ENCODE measurements around the gene LRRC28. TPM values are rescaled to one million over a fixed set of nuclear protein-coding genes. Genes with fewer than 3 reads are reported as not detected.

The LRRC28 gene
- polyA plus RNA-seq, 1 of the 3 experiments (the other 2 are of a cell fraction): 15.2 TPM

DNA sequence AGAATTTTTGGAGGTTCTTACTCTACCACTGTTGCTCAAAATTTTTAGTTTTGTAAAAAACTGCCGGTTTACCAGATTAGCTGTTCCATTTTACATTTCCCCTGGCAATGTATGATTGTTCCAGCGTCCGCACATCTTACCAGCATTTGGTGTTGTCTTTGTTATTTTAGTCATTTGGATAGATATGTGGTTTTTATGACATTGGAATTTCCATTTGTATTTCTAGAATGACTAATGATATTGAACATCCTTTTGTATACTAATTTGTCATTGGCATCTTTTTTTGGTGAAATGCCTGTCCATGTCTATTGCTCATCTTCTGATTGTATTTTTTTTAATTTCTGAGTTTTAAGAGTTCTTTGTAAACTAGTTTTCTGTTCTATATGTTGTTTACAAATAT lies 28.5 kb downstream of the LRRC28 start:
- Histone ChIP-seq H3F3A (replicated peaks; ENCODE audit: insufficient read depth) (no peaks in the 10 kb centered on the region), H3K9me2 (no peaks in the 10 kb centered on the region), H3K9ac (no peak overlapping the region), H3K4me2 (no peak overlapping the region), H3K27me3 (ENCODE audit: insufficient read depth) (no peaks in the 10 kb centered on the region), H2AFZ (ENCODE audit: low read depth) (no peak overlapping the region), H3K27ac (ENCODE audit: low read depth in 2 of 2, low read length in 1 of 2) (no peak overlapping the region), H3K4me1 (ENCODE audit: control insufficient read depth in 1 of 2, insufficient read depth in 2 of 2, low read depth in 1 of 2, low read length in 1 of 2) (peaks cover 0 to 8% of the 10 kb centered on the region in 2 experiments; a peak in 1 of 4 replicates), H4K20me1 (ENCODE audit: insufficient read depth) (no peaks in the 10 kb centered on the region), H3K4me3 (ENCODE audit: low read depth in 2 of 2, low read length in 1 of 2) (no peak overlapping the region), H3K79me2 (ENCODE audit: insufficient read depth) (no peaks in the 10 kb centered on the region), H3K36me3 (replicated peaks in 1 of 2; ENCODE audit: control insufficient read depth in 1 of 2, insufficient read depth in 2 of 2, low read length in 1 of 2) (no peaks in the 10 kb centered on the region), H3K9me3 (no peaks in the 10 kb centered on the region)
- POLR2A ChIA-PET: no interaction called here
- DNase-seq: no peak
- 88% methylated on average over 3 of the region's 3 CpGs for WGBS (ENCODE audit: low lambda C conversion rate)
- CTCF ChIA-PET: interaction anchor here (4.4 kb wide), 1 partner anchor 425 kb away, joined by 34 read pairs; no protein-coding TSS in a partner anchor
- no peak for TF ChIP-seq POLR2AphosphoS5 (IDR thresholded peaks at IDR 0.05; ENCODE audit: low read depth, low read length)
- TF ChIP-seq SMC3 (IDR thresholded peaks at IDR 0.05; ENCODE audit: low read depth, low read length): no peak
- TF ChIP-seq, protein P1, sequence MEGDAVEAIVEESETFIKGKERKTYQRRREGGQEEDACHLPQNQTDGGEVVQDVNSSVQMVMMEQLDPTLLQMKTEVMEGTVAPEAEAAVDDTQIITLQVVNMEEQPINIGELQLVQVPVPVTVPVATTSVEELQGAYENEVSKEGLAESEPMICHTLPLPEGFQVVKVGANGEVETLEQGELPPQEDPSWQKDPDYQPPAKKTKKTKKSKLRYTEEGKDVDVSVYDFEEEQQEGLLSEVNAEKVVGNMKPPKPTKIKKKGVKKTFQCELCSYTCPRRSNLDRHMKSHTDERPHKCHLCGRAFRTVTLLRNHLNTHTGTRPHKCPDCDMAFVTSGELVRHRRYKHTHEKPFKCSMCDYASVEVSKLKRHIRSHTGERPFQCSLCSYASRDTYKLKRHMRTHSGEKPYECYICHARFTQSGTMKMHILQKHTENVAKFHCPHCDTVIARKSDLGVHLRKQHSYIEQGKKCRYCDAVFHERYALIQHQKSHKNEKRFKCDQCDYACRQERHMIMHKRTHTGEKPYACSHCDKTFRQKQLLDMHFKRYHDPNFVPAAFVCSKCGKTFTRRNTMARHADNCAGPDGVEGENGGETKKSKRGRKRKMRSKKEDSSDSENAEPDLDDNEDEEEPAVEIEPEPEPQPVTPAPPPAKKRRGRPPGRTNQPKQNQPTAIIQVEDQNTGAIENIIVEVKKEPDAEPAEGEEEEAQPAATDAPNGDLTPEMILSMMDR (IDR thresholded peaks at IDR 0.05): no peak
- TF ChIP-seq RCOR1 (IDR thresholded peaks at IDR 0.05; ENCODE audit: low read length): no peak
- TF ChIP-seq FOSL2 (IDR thresholded peaks at IDR 0.05; ENCODE audit: borderline replicate concordance, low read depth): no peak

DNA sequence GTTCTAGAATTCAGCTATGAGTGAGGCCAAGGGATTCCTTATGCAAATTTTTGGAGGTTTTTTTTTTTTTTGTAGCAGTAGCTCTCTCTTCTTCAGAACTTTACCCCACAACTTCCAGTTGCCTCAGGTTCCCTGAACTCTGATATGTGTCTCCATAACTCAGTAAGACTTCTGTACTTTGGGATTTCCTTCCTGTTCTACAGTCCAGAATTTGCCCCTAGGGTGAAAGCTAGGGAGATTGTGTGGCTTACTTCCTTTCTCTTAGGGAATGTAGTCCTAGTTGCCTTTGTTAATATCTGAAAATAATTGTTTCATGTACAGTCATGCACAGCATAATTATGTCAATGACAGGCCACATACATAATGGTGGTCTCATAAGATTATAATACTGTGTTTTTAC lies 30.8 kb downstream of the LRRC28 start:
- H3K9me2 ChIP-seq: no peaks in the 10 kb centered on the region; the same call in 1 of the 2 replicates
- H3K36me3 ChIP-seq (replicated peaks in 1 of 2; ENCODE audit: control insufficient read depth in 1 of 2, insufficient read depth in 2 of 2, low read length in 1 of 2): no peaks in the 10 kb centered on the region
- H3K27ac ChIP-seq (ENCODE audit: low read depth in 2 of 2, low read length in 1 of 2): no peak overlapping the region
- H3K9me3 ChIP-seq: no peaks in the 10 kb centered on the region
- TF ChIP-seq RCOR1 (IDR thresholded peaks at IDR 0.05; ENCODE audit: low read length) (no peak), RXRA (IDR thresholded peaks at IDR 0.05; ENCODE audit: borderline replicate concordance, low read depth) (no peak), TEAD4 (IDR thresholded peaks at IDR 0.05; ENCODE audit: borderline replicate concordance, insufficient read depth) (no peak), ELF1 (IDR thresholded peaks at IDR 0.05) (no peak), CHD2 (IDR thresholded peaks at IDR 0.05; ENCODE audit: low read length, partially characterized antibody) (no peak), EP300 (IDR thresholded peaks at IDR 0.05; ENCODE audit: borderline replicate concordance in 1 of 2, low read depth in 1 of 2, low read length in 1 of 2) (no peak), RFX5 (IDR thresholded peaks at IDR 0.05; ENCODE audit: low read length) (no peak), FOXJ3 (CRISPR knock-in tag; IDR thresholded peaks at IDR 0.05) (no peak)
- TF ChIP-seq, protein P2, sequence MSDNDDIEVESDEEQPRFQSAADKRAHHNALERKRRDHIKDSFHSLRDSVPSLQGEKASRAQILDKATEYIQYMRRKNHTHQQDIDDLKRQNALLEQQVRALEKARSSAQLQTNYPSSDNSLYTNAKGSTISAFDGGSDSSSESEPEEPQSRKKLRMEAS (IDR thresholded peaks at IDR 0.05; ENCODE audit: low read depth): no peak
- TF ChIP-seq, protein P3, sequence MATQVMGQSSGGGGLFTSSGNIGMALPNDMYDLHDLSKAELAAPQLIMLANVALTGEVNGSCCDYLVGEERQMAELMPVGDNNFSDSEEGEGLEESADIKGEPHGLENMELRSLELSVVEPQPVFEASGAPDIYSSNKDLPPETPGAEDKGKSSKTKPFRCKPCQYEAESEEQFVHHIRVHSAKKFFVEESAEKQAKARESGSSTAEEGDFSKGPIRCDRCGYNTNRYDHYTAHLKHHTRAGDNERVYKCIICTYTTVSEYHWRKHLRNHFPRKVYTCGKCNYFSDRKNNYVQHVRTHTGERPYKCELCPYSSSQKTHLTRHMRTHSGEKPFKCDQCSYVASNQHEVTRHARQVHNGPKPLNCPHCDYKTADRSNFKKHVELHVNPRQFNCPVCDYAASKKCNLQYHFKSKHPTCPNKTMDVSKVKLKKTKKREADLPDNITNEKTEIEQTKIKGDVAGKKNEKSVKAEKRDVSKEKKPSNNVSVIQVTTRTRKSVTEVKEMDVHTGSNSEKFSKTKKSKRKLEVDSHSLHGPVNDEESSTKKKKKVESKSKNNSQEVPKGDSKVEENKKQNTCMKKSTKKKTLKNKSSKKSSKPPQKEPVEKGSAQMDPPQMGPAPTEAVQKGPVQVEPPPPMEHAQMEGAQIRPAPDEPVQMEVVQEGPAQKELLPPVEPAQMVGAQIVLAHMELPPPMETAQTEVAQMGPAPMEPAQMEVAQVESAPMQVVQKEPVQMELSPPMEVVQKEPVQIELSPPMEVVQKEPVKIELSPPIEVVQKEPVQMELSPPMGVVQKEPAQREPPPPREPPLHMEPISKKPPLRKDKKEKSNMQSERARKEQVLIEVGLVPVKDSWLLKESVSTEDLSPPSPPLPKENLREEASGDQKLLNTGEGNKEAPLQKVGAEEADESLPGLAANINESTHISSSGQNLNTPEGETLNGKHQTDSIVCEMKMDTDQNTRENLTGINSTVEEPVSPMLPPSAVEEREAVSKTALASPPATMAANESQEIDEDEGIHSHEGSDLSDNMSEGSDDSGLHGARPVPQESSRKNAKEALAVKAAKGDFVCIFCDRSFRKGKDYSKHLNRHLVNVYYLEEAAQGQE (IDR thresholded peaks at IDR 0.05; ENCODE audit: low read depth, low read length): no peak
- no peaks in the 10 kb centered on the region for H4K20me1 ChIP-seq (ENCODE audit: insufficient read depth)
- no peak for DNase-seq
- POLR2A ChIA-PET: no interaction called here
- H3K9ac ChIP-seq: no peak overlapping the region
- no peak overlapping the region for H3K4me2 ChIP-seq
- H3K4me3 ChIP-seq (ENCODE audit: low read depth in 2 of 2, low read length in 1 of 2): no peak overlapping the region
- no peaks in the 10 kb centered on the region for H3K79me2 ChIP-seq (ENCODE audit: insufficient read depth)
- H3K4me1 ChIP-seq (ENCODE audit: control insufficient read depth in 1 of 2, insufficient read depth in 2 of 2, low read depth in 1 of 2, low read length in 1 of 2): peaks cover 0 to 8% of the 10 kb centered on the region in 2 experiments; a peak in 2 of 4 replicates
- no peak overlapping the region for H2AFZ ChIP-seq (ENCODE audit: low read depth)
- H3K27me3 ChIP-seq (ENCODE audit: insufficient read depth): no peaks in the 10 kb centered on the region
- CTCF ChIA-PET: interaction anchor here (1.0 to 4.4 kb wide), 5 partner anchors 10 to 474 kb away, joined by 3 to 34 read pairs (median 7); no protein-coding TSS in a partner anchor
- H3F3A ChIP-seq (replicated peaks; ENCODE audit: insufficient read depth): peaks cover 9% of the 10 kb centered on the region
